BE2C (cell line): Measurements from ENCODE around the gene TMEM116.
"Not testable (repeated sequence)": the region's sequence is repeated elsewhere in the genome, so short reads cannot be mapped to it uniquely, and the experiment has no call there.

Source experiments
- DNase-seq: peaks from one replicate; pipeline ENCODE4 v3.0.0-alpha.2; 2020
- H3K27me3 ChIP-seq: fragments of 250-450 bp; sonication (Bioruptor Pico); 2 replicates; pipeline ENCODE4 v1.5.1; 2020; ENCODE audit warnings: mild to moderate bottlenecking
- H3K36me3 ChIP-seq: fragments of 250-450 bp; sonication (Bioruptor Pico); 2 replicates; pipeline ENCODE4 v1.5.1; 2020; ENCODE audit warnings: mild to moderate bottlenecking
- H3K4me1 ChIP-seq: fragments of 250-450 bp; sonication (Bioruptor Pico); 2 replicates; pipeline ENCODE4 v1.5.1; 2020
- H3K4me3 ChIP-seq: 2 replicates; pipeline ENCODE4 v1.5.1; 2011; ENCODE audit warnings: low read depth, low read length
- H3K9me3 ChIP-seq: fragments of 250-450 bp; sonication (Bioruptor Pico); 2 replicates; pipeline ENCODE4 v1.5.1; 2020
- TF ChIP-seq, protein P1 (sequence below): IDR thresholded peaks from 2 replicates; pipeline ENCODE4 v1.5.1; 2012; ENCODE audit warnings: mild to moderate bottlenecking, low read depth, low read length

The TMEM116 gene

DNA sequence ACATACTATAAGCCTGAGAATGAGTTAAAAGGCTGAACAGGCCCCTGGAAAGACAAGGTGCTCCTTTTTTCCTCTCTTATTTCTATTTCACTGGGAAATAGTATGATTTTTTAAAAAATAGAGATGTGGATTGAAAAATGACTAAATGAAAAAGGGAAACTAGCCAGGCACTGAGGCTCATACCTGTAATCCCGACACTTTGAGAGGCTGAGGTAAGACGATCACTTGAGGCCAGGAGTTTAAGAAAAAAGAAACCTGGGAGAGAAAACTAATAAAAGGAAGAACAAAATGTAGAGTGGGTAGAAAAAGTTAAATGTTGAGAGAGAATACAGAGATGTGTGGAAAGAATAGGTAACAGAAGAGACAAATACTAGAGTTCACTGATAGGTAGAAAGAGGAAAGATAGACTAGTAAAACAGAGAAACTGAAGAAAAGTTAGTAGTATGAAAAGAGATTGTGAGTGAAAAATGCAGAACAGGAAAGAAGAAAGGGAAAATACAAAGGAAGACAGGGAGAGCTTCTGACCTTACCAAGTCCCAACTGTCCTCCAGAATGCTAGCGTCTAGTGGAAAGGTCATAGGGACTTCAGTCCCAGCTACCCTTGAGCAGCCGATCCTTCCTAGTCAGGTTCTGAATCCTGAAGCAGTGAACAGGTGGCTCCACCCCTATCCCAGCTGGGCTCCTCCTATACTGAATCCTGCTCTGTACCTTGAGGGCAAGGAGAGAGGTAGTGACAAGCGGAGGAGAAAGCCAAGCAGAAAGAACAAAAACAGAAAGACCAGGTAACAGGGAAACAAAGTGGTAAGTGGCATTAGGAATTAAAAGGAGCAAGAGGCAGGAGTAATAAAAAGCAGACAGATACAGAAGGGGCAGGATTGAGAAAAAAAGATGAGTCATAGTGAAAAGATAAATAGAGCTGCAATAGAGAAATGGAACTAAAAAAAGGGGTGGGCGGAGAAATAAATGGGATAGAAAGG, 7.3 kb downstream of the TMEM116 start:
- Histone ChIP-seq H3K27me3 (no peaks in the 10 kb centered on the region), H3K4me1 (no peaks in the 10 kb centered on the region), H3K4me3 (no peak overlapping the region), H3K36me3 (no peaks in the 10 kb centered on the region; the same call in 1 of the 2 replicates), H3K9me3 (no peaks in the 10 kb centered on the region)
- no peak for DNase-seq
- TF ChIP-seq, protein P1, sequence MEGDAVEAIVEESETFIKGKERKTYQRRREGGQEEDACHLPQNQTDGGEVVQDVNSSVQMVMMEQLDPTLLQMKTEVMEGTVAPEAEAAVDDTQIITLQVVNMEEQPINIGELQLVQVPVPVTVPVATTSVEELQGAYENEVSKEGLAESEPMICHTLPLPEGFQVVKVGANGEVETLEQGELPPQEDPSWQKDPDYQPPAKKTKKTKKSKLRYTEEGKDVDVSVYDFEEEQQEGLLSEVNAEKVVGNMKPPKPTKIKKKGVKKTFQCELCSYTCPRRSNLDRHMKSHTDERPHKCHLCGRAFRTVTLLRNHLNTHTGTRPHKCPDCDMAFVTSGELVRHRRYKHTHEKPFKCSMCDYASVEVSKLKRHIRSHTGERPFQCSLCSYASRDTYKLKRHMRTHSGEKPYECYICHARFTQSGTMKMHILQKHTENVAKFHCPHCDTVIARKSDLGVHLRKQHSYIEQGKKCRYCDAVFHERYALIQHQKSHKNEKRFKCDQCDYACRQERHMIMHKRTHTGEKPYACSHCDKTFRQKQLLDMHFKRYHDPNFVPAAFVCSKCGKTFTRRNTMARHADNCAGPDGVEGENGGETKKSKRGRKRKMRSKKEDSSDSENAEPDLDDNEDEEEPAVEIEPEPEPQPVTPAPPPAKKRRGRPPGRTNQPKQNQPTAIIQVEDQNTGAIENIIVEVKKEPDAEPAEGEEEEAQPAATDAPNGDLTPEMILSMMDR, result no peak

DNA sequence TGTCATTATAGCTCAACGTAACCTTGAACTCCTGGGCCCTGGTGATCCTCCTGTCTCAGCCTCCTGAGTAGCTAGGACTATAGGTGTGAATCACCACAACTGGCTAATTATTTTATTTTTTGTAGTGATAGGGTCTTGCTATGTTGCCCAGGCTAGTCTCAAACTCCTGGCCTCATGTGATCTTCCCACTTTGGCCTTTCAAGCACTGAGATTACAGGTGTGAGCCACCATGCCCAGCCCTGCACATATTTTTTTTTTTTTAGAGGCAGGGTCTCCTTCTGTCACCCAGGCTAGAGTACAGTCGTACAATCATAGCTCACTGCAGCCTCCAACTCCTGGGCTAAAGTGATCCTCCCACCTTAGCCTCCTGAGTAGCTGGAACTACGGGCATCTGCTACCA, 8.9 kb downstream of the TMEM116 start:
- TF ChIP-seq, protein P1, result no peak
- no peaks in the 10 kb centered on the region for H3K9me3 ChIP-seq
- no peaks in the 10 kb centered on the region; the same call in 1 of the 2 replicates for H3K36me3 ChIP-seq
- no peaks in the 10 kb centered on the region for H3K27me3 ChIP-seq
- no peak for DNase-seq
- no peaks in the 10 kb centered on the region for H3K4me1 ChIP-seq
- H3K4me3 ChIP-seq, result no peak overlapping the region

- Histone ChIP-seq H3K36me3 (no peaks in the 10 kb centered on the region; the same call in 1 of the 2 replicates), H3K4me3 (no peak overlapping the region), H3K4me1 (no peaks in the 10 kb centered on the region), H3K9me3 (no peaks in the 10 kb centered on the region), H3K27me3 (no peaks in the 10 kb centered on the region)
- DNase-seq, result no peak
- TF ChIP-seq, protein P1, result no peak
These were observed 11.4 kb downstream of the TMEM116 start for GRCh38 chr12:112001576-112001975.

DNA sequence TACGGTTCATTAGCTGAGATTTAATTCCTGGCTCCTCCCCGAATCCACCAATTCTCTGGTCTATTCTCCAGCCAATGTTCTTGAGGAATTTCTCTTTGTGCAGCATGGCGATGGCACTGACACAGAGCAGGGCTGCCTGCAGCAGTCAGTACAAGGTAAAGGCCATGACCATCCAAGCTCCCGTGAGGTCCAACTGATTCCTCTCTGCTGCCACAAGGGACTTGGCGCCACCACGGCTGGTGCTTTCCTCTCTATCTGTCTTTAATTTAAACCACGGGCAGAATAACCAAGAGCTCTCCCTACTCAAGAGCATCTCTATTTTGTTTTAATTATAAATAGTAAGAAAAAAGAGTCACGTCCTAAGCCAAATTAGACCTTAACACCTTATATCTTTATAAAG, 12.1 kb downstream of the TMEM116 start:
- TF ChIP-seq, protein P1, result no peak
- DNase-seq, result no peak
- no peaks in the 10 kb centered on the region; the same call in 1 of the 2 replicates for H3K36me3 ChIP-seq
- no peak overlapping the region for H3K4me3 ChIP-seq
- H3K4me1 ChIP-seq, result no peaks in the 10 kb centered on the region
- no peaks in the 10 kb centered on the region for H3K9me3 ChIP-seq
- H3K27me3 ChIP-seq, result no peaks in the 10 kb centered on the region

DNA sequence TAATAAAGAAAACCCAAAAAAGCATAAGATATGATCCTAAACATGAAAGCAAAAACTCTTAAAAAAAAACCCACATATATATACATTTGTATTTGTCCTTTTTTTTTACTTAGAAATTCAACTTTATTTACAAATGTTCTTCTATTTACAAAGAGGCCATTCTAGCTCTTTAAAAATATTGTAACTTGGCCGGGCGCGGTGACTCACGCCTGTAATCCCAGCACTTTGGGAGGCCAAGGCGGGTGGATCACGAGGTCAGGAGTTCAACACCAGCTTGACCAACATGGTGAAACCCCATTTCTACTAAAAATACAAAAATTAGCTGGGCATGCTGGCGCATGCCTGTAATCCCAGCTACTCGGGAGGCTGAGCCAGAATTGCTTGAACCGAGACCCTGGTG, 13.8 kb downstream of the TMEM116 start:
- not testable (repeated sequence) for H3K9me3 ChIP-seq, DNase-seq, H3K27me3 ChIP-seq, H3K4me1 ChIP-seq, H3K36me3 ChIP-seq, H3K4me3 ChIP-seq

- Histone ChIP-seq H3K4me1 (0 out of 2 replicates have a peak, but pooled peaks cover 5% of the 10 kb centered on the region), H3K4me3 (no peak overlapping the region), H3K9me3 (no peaks in the 10 kb centered on the region), H3K27me3 (no peaks in the 10 kb centered on the region), H3K36me3 (no peaks in the 10 kb centered on the region; the same call in 1 of the 2 replicates)
- no peak for DNase-seq
- TF ChIP-seq, protein P1, result no peak
These were observed 14.9 kb downstream of the TMEM116 start for GRCh38 chr12:111998015-111998414.
